HL-60 (cell line): ENCODE measurements around the gene ACSL6.

Experiments
- GABPA ChIP-seq: IDR thresholded peaks from 2 replicates; pipeline ENCODE4 v1.6.1; 2012; ENCODE audit warnings: low read depth
- POLR2AphosphoS5 ChIP-seq: IDR thresholded peaks from 2 replicates; pipeline ENCODE4 v1.6.1; 2012; ENCODE audit warnings: low read depth
- SPI1 ChIP-seq: IDR thresholded peaks from 2 replicates; pipeline ENCODE4 v1.6.1; 2012; ENCODE audit warnings: low read depth, mild to moderate bottlenecking, borderline replicate concordance
- TF ChIP-seq, protein P1 (sequence below): IDR thresholded peaks from one replicate; pipeline ENCODE4 v1.5.1; 2011; ENCODE audit warnings: low read length, control low read depth, inconsistent platforms; ENCODE audit not compliant: insufficient read depth

DNA sequence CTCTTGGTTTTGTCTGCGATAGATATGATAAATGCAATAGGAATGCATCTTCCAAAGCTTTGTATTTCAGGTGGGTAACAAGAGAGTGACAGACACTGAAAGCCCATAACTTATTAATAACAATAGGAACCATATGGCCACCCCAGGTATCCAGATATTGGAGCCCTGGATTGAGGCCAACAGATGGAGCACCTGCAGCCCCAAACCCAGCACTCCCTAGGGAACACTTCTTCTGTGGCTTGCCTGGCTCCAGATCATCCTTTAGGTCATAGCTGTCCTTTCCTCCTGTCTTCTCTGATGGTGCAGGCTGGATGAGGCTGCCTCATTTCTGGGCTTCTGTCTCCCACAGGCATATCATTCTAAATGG, 44.0 kb upstream of the ACSL6 start:
- TF ChIP-seq, protein P1, sequence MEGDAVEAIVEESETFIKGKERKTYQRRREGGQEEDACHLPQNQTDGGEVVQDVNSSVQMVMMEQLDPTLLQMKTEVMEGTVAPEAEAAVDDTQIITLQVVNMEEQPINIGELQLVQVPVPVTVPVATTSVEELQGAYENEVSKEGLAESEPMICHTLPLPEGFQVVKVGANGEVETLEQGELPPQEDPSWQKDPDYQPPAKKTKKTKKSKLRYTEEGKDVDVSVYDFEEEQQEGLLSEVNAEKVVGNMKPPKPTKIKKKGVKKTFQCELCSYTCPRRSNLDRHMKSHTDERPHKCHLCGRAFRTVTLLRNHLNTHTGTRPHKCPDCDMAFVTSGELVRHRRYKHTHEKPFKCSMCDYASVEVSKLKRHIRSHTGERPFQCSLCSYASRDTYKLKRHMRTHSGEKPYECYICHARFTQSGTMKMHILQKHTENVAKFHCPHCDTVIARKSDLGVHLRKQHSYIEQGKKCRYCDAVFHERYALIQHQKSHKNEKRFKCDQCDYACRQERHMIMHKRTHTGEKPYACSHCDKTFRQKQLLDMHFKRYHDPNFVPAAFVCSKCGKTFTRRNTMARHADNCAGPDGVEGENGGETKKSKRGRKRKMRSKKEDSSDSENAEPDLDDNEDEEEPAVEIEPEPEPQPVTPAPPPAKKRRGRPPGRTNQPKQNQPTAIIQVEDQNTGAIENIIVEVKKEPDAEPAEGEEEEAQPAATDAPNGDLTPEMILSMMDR: no peak
- TF ChIP-seq GABPA: no peak
- TF ChIP-seq POLR2AphosphoS5: no peak
- no peak for TF ChIP-seq SPI1
